Measurements from ENCODE around the gene HDAC10. TPM values are rescaled to one million over a fixed set of nuclear protein-coding genes. Genes with fewer than 3 reads are reported as not detected.

The HDAC10 gene
- total RNA-seq, 1 donor from 2014 or later, result 42.1 TPM

GRCh38 chr22:50220603-50221409, 30.3 kb downstream of the HDAC10 start:
- H3K27me3 Mint-ChIP-seq (ENCODE audit: unreplicated experiment), result peaks cover 12% of the 10 kb centered on the region
- H3K9me3 Mint-ChIP-seq (ENCODE audit: unreplicated experiment), result no peaks in the 10 kb centered on the region
- no peaks in the 10 kb centered on the region for H3K4me1 Mint-ChIP-seq (ENCODE audit: unreplicated experiment)
- no peak for DNase-seq (ENCODE audit: low spot score)
- peaks cover 22% of the 10 kb centered on the region for H3K36me3 Mint-ChIP-seq (ENCODE audit: low read depth, unreplicated experiment)
- H3K4me3 Mint-ChIP-seq (ENCODE audit: unreplicated experiment), result no peak overlapping the region
- H3K27ac Mint-ChIP-seq (ENCODE audit: unreplicated experiment), result no peak overlapping the region
- TF ChIP-seq, protein P1, sequence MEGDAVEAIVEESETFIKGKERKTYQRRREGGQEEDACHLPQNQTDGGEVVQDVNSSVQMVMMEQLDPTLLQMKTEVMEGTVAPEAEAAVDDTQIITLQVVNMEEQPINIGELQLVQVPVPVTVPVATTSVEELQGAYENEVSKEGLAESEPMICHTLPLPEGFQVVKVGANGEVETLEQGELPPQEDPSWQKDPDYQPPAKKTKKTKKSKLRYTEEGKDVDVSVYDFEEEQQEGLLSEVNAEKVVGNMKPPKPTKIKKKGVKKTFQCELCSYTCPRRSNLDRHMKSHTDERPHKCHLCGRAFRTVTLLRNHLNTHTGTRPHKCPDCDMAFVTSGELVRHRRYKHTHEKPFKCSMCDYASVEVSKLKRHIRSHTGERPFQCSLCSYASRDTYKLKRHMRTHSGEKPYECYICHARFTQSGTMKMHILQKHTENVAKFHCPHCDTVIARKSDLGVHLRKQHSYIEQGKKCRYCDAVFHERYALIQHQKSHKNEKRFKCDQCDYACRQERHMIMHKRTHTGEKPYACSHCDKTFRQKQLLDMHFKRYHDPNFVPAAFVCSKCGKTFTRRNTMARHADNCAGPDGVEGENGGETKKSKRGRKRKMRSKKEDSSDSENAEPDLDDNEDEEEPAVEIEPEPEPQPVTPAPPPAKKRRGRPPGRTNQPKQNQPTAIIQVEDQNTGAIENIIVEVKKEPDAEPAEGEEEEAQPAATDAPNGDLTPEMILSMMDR (IDR thresholded peaks at IDR 0.05; ENCODE audit: unreplicated experiment), result no peak

DNA sequence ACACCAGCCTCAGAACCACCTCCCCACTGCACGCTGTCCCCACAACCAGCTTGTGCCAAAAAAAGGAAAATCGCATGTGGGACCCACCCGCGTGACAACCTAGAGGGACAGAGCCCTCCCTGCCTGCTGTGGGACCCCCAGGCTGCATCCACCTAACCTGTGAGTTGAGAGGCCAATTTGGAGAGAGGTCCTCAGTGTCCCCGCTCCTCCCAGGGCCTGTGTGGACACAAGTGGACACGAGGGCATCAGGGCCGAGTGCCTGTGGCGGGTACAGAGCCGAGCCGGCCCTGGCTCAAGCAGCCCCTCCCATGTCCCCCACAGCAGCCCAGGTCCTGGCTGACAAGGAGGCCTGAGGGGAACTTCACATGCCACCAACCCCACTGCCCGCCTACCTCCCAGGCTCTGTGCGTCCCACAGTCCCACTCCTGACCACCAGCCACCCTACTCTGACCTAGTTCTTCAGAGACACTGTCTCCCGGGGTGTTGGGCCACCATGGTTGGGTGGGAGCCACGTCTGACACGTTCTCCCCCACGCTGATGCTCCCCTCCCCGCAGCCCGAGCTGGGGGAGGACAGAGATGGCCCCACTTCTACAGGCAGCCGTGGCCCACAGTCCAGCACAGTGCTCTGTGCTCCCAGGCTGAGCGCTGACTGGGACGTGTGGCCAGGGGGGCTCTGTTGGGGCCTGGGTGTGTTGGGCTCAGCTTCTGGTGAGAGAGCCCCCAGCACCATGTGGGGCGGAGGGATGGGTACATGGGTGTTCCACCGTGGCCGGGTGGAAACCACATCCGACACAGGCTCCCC, 31.1 kb downstream of the HDAC10 start:
- H3K27ac Mint-ChIP-seq (ENCODE audit: unreplicated experiment), result no peak overlapping the region
- no peak for DNase-seq (ENCODE audit: low spot score)
- no peak overlapping the region for H3K4me3 Mint-ChIP-seq (ENCODE audit: unreplicated experiment)
- no peaks in the 10 kb centered on the region for H3K9me3 Mint-ChIP-seq (ENCODE audit: unreplicated experiment)
- TF ChIP-seq, protein P1 (IDR thresholded peaks at IDR 0.05; ENCODE audit: unreplicated experiment), result no peak
- H3K4me1 Mint-ChIP-seq (ENCODE audit: unreplicated experiment), result no peaks in the 10 kb centered on the region
- peaks cover 23% of the 10 kb centered on the region for H3K36me3 Mint-ChIP-seq (ENCODE audit: low read depth, unreplicated experiment)
- H3K27me3 Mint-ChIP-seq (ENCODE audit: unreplicated experiment), result peaks cover 12% of the 10 kb centered on the region

DNA sequence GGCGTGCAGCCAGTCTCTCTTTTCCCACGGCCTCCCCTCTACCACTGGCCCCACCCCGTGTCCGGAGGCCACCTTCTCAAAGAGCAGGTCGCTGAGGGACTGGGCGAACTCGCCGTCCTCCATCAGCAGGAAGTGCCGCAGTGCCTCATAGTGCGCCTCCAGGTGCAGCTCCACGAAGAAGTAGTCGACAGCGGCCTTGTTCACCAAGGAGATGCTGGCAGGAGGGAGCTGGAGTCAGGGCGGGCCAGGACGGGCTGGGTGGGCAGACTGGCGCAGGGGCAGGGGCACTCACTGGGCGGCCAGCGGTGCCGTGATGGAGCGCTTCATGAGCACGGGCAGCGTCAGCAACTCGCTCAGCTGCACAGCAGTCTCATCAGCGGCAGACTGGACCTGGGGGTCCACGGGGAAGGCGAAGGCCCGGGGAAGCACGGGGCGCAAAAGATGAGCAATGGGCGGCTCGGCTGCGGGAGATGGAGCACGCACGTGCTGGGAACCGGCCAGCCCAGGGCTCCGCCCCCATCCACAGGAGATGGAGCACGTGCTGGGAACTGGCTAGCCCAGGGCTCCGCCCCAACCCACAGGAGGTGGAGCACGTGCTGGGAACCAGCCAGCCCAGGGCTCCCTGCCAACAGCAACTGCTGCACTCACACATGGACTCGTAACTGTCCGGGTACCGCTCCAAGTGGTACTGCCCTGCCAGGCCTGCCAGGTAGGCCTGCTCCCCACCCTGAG, 31.9 kb downstream of the HDAC10 start:
- TF ChIP-seq, protein P1 (IDR thresholded peaks at IDR 0.05; ENCODE audit: unreplicated experiment), result no peak
- no peaks in the 10 kb centered on the region for H3K9me3 Mint-ChIP-seq (ENCODE audit: unreplicated experiment)
- no peak overlapping the region for H3K4me3 Mint-ChIP-seq (ENCODE audit: unreplicated experiment)
- no peak overlapping the region for H3K27ac Mint-ChIP-seq (ENCODE audit: unreplicated experiment)
- H3K27me3 Mint-ChIP-seq (ENCODE audit: unreplicated experiment), result peaks cover 12% of the 10 kb centered on the region
- no peaks in the 10 kb centered on the region for H3K4me1 Mint-ChIP-seq (ENCODE audit: unreplicated experiment)
- peaks cover 26% of the 10 kb centered on the region for H3K36me3 Mint-ChIP-seq (ENCODE audit: low read depth, unreplicated experiment)
- DNase-seq (ENCODE audit: low spot score), result no peak

DNA sequence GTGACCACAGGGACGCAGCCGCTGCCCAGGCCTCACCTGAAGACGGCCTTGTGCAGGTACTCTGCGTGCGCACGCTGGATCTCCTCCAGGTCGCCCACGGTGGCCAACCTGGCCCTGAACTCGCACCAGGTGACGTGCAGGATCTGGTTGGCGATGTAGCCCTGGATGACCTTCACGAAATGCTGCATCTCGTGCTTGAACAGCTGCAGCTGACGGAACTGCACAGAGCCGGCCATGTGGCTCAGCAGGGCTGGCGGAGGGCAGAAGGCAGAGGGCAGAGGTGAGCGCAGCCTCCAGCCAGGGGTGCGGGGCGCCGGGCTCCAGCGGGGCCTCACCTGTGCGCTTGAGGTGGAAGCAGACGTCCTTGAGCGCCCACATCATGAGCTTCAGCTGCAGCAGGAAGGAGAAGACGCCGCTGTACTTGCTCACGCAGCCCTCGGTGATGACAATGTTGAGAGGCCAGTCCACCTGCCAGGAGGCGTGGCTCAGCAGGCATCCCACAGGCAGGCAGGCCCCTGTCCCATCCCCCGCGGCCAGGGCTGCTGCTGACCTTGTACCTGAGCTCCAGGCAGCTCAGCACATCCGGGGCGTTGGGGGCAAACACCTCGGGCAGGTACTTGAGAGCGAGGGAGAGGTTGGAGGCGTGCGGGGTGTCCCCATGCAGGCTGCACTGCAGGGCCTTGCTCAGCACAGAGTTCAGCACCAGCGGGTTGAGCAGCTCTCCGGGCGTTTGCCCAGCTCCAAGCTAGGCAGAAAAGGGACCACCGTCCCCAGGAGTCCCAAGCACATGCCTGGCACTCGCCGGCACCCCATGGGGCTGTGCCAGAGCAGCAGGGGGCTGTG, 32.7 kb downstream of the HDAC10 start:
- DNase-seq (ENCODE audit: low spot score), result no peak
- H3K27ac Mint-ChIP-seq (ENCODE audit: unreplicated experiment), result no peak overlapping the region
- H3K36me3 Mint-ChIP-seq (ENCODE audit: low read depth, unreplicated experiment), result peaks cover 26% of the 10 kb centered on the region

More for the DNA sequence above, 32.7 kb downstream of the HDAC10 start:
- TF ChIP-seq, protein P1 (IDR thresholded peaks at IDR 0.05; ENCODE audit: unreplicated experiment), result no peak
- peaks cover 10% of the 10 kb centered on the region for H3K27me3 Mint-ChIP-seq (ENCODE audit: unreplicated experiment)
- H3K4me3 Mint-ChIP-seq (ENCODE audit: unreplicated experiment), result no peak overlapping the region
- H3K9me3 Mint-ChIP-seq (ENCODE audit: unreplicated experiment), result no peaks in the 10 kb centered on the region
- H3K4me1 Mint-ChIP-seq (ENCODE audit: unreplicated experiment), result no peaks in the 10 kb centered on the region

Data from endothelial cell (in vitro differentiated cells).